ENCODE data around the gene ZNF681.
"Not testable (repeated sequence)": the region's sequence is repeated elsewhere in the genome, so short reads cannot be mapped to it uniquely, and the experiment has no call there.

ZNF681 gene

DNA sequence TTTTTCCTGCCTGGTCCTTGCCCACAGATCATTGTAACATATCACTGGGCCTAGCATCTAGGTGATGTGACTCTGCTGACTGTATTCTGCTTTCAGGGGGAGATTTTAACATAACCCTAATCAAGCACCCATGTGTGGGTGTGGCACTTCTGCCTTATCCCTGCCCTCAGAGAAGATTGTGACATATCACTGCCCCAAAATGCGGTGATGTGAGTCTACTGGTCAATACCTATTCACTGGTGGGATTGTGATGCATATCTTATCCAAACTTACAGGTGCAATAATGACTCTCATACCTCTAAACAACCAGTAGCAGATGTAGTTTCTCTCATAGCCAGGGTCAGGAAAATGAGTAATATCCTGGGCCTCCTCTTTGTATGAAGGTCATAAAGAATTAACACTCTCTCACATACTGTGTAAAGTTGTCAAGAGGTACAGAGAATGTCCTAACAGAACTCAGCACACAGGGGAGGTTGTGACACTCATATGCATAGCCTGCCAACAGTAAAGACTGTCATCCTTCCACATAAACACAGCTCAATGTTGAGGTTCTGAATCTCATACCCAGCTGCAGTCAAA, 12.1 kb upstream of the ZNF681 start:
- no peak for DNase-seq (ENCODE audit: low read depth)
- no peak overlapping the region for H3K4me3 ChIP-seq (ENCODE audit: low read depth, low read length)
- TF ChIP-seq, protein P1, sequence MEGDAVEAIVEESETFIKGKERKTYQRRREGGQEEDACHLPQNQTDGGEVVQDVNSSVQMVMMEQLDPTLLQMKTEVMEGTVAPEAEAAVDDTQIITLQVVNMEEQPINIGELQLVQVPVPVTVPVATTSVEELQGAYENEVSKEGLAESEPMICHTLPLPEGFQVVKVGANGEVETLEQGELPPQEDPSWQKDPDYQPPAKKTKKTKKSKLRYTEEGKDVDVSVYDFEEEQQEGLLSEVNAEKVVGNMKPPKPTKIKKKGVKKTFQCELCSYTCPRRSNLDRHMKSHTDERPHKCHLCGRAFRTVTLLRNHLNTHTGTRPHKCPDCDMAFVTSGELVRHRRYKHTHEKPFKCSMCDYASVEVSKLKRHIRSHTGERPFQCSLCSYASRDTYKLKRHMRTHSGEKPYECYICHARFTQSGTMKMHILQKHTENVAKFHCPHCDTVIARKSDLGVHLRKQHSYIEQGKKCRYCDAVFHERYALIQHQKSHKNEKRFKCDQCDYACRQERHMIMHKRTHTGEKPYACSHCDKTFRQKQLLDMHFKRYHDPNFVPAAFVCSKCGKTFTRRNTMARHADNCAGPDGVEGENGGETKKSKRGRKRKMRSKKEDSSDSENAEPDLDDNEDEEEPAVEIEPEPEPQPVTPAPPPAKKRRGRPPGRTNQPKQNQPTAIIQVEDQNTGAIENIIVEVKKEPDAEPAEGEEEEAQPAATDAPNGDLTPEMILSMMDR (IDR thresholded peaks at IDR 0.05; ENCODE audit: insufficient read depth, low read depth, low read length, missing control alignments): no peak

DNA sequence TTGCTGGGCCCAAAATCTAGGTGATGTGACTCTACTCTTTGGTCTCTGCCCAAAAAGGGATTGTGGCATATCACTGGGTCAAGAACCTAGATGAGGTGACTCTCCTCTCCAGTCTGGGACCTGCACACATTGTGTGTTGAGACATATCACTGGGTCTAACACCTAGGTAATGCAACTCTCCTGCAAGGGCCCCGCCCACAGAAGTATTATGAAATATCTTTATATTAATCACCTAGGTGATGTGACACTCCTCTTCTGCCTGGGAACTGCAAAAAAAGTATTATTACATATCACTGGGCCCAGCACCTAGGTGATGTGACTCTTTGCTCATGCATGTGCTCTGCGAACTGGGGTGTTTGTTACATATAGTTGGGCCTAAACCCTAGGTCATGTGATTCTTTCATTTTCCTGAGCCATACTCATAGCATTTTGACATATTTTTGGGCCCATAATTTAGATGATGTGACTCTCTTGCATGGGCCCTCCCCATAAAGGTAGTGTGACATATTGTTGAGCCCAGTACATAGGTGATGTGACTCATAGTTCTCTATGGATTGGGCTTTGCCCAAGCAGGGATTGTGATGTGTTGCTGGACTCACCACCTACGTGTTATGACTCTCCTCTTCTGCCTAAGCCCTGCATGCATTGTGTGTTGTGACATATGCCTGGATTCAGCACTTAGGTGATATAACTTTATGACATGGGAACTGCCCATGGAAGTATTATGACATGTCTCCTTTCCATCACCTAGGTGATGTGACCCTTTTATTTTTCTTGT, 11.2 kb upstream of the ZNF681 start:
- DNase-seq (ENCODE audit: low read depth): no peak

DNA sequence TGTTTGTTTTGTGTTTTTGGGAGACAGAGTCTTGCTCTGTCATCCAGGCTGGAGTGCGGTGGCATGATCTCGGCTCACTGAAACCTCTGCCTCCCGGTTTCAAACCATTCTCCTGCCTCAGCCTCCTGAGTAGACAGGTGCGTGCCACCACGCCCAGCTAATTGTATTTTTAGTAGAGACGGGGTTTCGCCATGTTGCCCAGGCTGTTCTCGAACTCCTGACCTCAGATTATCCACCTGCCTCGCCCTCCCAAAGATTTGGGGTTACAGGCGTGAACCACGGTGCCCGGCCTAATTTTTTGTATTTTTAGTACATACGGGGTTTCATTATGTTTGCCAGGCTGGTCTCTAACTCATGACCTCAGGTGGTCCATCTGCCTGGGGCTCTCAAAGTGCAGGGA, 8.3 kb upstream of the ZNF681 start:
- no peak overlapping the region for H3K4me3 ChIP-seq (ENCODE audit: low read depth, low read length)
- no peak for DNase-seq (ENCODE audit: low read depth)
- TF ChIP-seq, protein P1 (IDR thresholded peaks at IDR 0.05; ENCODE audit: insufficient read depth, low read depth, low read length, missing control alignments): no peak

More for the DNA sequence above, 11.2 kb upstream of the ZNF681 start:
- TF ChIP-seq, protein P1 (IDR thresholded peaks at IDR 0.05; ENCODE audit: insufficient read depth, low read depth, low read length, missing control alignments): no peak
- H3K4me3 ChIP-seq (ENCODE audit: low read depth, low read length): no peak overlapping the region

DNA sequence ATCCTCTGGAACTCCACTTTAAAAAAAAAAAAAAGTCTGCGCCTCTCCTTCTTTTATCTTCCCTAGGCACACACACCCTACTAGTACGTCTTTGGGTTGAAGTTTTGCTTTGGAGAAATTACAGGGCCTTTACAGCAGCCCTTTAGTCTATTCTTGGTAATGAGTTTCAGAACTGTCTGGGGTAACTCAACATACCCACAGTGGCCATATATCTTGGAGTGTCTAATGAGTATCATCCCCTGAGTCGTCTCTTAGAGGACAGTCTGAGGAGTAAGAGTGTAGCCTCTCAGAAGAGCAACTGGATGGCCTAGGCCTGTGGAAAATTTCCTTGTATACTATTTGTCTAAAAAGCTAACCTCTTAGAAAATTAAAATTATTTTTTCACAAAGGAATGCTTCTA, 6.1 kb upstream of the ZNF681 start:
- no peak for DNase-seq (ENCODE audit: low read depth)
- TF ChIP-seq, protein P1 (IDR thresholded peaks at IDR 0.05; ENCODE audit: insufficient read depth, low read depth, low read length, missing control alignments): no peak
- H3K4me3 ChIP-seq (ENCODE audit: low read depth, low read length): no peak overlapping the region

DNA sequence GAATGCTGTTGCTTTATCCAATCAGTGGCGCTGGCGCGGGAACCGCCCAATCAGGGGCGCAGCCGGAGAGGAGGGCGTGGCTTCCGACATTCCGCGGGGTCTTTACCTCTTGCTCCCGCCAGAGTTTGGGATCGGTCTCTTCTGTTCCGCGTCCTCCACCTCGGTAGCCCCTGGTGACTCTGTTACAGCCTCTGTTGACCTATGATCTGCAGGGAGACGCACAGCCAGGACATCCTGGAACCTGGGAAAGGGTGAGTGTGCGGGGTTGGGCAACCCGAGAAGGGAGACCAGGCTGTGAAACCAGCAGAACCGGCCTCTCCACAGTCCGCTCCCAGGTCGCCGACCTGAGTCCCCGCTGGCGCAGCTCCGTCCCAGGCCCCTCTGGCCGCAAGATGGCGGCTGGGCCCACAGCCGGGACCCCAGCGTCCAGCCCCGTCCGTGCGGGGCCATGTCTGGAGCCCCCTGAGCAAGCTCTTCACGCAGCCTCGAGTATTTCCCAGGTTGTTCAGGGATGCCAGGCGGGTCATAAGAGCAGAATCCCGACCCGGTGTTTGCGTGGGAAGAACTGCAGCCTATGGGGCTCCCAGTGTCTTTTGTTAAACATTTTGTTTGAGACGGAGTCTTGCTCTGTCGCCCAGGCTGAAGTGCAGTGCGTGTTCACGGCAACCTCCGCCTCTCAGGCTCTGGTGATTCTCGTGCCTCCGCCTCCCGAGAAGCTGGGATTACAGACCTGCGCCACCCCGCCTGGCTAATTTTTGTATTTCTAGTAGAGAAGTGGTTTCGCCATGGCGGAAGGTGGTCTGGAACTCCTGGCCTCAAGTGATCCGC, 4.4 kb upstream of the ZNF681 start:
- peak; percentile 35 for DNase-seq (ENCODE audit: low read depth)
- TF ChIP-seq, protein P1 (IDR thresholded peaks at IDR 0.05; ENCODE audit: insufficient read depth, low read depth, low read length, missing control alignments): no peak

DNA sequence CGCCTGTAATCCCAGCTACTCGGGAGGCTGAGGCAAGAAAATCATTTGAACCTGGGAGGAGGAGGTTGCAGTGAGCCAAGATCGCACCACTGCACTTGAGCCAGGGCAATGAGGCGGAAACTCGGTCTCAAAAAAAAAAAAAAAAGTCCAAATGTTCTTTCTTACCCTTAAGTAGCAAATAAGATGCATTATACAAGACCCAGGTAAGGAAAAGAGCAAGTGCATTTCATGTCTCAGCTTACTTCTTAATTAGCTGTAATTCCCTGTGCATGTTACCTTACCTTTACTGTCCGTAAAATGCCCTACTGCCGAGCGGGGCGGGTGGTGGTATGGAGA, 3.8 kb upstream of the ZNF681 start:
- TF ChIP-seq, protein P1 (IDR thresholded peaks at IDR 0.05; ENCODE audit: insufficient read depth, low read depth, low read length, missing control alignments): no peak
- DNase-seq (ENCODE audit: low read depth): no peak
- H3K4me3 ChIP-seq (ENCODE audit: low read depth, low read length): no peak overlapping the region

More for the DNA sequence above, 4.4 kb upstream of the ZNF681 start:
- peak overlapping the region; percentile 38 for H3K4me3 ChIP-seq (ENCODE audit: low read depth, low read length)

DNA sequence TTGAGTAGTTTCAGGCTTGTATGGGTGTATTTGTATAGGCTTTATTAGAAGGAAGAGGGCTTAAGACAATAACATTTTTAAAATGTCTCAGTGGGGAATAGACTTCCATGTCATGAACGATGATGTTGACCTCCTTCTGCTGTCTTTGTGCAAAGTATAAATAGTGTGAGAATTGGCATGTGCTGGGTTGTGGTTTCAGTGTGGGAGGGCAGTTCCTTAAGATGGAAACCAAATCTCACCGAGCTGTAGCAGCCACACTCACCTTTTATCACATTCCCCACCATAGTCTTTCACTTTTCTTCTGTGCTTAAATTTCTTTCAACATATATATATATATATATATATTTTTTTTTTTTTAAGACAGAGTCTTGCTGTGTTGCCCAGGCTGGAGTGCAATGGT, 1.6 kb upstream of the ZNF681 start:
- not testable (repeated sequence) for DNase-seq (ENCODE audit: low read depth); H3K4me3 ChIP-seq (ENCODE audit: low read depth, low read length)

DNA sequence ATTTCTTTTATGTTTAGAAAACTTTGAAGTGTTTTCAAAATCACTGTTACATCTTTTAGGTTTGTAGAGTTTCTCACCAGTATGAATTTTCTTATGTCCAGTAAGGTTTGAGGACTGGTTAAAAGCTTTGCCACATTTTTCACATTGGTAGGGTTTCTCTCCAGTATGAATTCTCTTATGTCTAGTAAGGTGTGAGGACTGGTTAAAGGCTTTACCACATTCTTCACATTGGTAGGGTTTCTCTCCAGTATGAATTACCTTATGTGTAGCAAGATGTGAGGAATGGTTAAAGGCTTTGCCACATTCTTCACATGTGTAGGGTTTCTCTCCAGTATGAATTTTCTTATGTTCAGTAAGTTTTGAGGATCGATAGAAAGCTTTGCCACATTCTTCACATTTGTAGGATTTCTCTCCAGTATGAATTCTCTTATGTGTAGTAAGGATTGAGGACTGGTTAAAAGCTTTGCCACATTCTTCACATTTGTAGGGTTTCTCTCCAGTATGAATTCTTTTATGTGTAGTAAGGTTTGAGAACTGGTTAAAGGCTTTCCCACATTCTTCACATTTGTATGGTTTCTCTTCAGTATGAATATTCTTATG, 15.0 kb downstream of the ZNF681 start:
- not testable (repeated sequence) for DNase-seq (ENCODE audit: low read depth); H3K4me3 ChIP-seq (ENCODE audit: low read depth, low read length)

DNA sequence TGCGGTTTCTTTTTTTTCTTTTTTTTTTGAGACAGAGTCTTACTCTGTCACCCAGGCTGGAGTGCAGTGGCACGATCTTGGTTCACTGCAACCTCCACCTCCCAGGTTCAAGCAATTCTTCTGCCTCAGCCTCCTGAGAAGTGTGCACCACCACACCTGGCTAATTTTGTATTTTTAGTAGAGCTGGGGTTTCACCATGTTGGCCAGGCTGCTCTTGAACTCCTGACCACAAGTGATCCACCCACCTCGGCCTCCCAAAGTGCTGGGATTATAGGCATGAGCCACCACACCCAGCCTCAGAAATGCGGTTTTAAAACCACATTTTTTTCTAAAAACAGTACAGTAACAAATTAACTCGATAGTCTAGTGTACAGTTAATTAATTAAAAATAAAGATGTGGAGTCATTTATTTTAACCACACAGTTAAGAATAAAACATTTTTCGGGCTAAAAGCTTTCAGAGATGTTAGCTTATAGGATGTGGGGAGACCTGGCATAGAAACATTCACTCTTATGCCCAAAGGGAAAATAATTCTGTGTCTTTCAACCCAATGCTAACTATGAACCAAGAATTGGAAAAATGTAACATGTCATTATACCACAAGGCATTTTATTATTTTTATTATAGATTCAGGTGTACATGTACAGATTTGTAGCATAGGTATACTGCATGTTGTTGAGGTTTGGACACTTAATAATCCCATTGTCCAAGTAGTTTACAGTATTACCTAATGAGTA, 27.8 kb downstream of the ZNF681 start:
- H3K4me3 ChIP-seq (ENCODE audit: low read depth, low read length); DNase-seq (ENCODE audit: low read depth): not testable (repeated sequence)

DNA sequence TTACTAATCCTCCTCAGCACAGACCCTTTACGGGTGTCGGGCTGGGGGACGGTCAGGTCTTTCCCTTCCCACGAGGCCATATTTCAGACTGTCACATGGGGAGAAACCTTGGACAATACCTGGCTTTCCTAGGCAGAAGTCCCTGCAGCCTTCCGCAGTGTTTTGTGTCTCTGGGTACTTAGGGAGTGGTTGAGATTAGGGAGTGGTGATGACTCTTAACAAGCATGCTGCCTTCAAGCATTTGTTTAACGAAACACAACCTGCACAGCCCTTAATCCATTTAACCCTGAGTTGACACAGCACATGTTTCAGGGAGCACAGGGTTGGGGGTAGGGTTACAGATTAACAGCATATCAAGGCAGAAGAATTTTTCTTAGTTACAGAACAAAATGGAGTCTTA, 34.5 kb downstream of the ZNF681 start:
- not testable (repeated sequence) for DNase-seq (ENCODE audit: low read depth); H3K4me3 ChIP-seq (ENCODE audit: low read depth, low read length)
